K562 (cell line): ENCODE results near the gene PLCB1. TPM values are rescaled to one million over a fixed set of nuclear protein-coding genes. Genes with fewer than 3 reads are reported as not detected.

Source experiments
- ATAC-seq: fragments of 200-7000 bp; cut with Tn5 transposase; 3 replicates; pipeline ENCODE4 v1.9.1; 2020; ENCODE audit warnings: moderate library complexity
- BruUV-seq: library from RNA; stranded (reverse); fragments of 400-500 nt; replicated peaks from 2 replicates; lab custom pipeline; 2021; lab: Mats Ljungman, UMichigan
- CTCF ChIA-PET: fragments of 300-600 bp; formaldehyde crosslinking; extraction: SDS; loops from one replicate; lab custom pipeline; 2021; ENCODE audit warnings: low intra/inter-chr PET ratio; lab: Yijun Ruan, JAX
- POLR2A ChIA-PET: fragments of 300-600, 350-650 bp; sonication (Branson Sonifier 250); formaldehyde crosslinking; extraction: SDS; loops from one replicate; lab custom pipeline; 2021; ENCODE audit warnings: antibody characterized with exemption, inconsistent platforms; lab: Yijun Ruan, JAX
- DNase-seq, 4 experiments: peaks; one replicate each; pipeline versions ENCODE4 v3.0.0 to v3.0.0-alpha.2; 2011 to 2018; ENCODE audit warnings: low spot score in 3 of 4, mixed read lengths in 3 of 4; ENCODE audit errors: extremely low read depth in 1 of 4
- FAIRE-seq: peaks from 2 replicates; lab custom pipeline; 2011; peaks lifted over from hg19 to GRCh38; lab: Jason Lieb, UNC
- H2AFZ ChIP-seq: 2 replicates; pipeline ENCODE4 v1.6.0; 2011; ENCODE audit warnings: low read depth, low read length, control low read depth, inconsistent platforms
- H3K27ac ChIP-seq: fragments of 200-600 bp; 3 replicates; pipeline ENCODE4 v1.8.0; 2011; ENCODE audit warnings: low read depth, mild to moderate bottlenecking, control low read depth, inconsistent platforms, low read length, moderate library complexity, mixed read lengths; ENCODE audit errors: extremely low read depth
- H3K27me3 ChIP-seq, 2 experiments: fragments of 300-600 bp in 1 of 2; 2 replicates in 1 of 2; 3 replicates in 1 of 2; pipeline versions ENCODE4 v1.6.0 to v1.8.0; 2011; ENCODE audit warnings: inconsistent platforms in 2 of 2, low read length in 2 of 2, mild to moderate bottlenecking in 1 of 2, mixed read lengths in 1 of 2, moderate library complexity in 1 of 2; ENCODE audit not compliant: control insufficient read depth in 2 of 2, insufficient read depth in 2 of 2
- H3K36me3 ChIP-seq: fragments of 300-600 bp; 3 replicates; pipeline ENCODE4 v1.8.0; 2011; ENCODE audit warnings: mild to moderate bottlenecking, low read length, inconsistent platforms; ENCODE audit not compliant: control insufficient read depth, insufficient read depth
- H3K4me1 ChIP-seq, 2 experiments: fragments of 200-600 bp in 1 of 2; replicated peaks in 1 of 2; 2 replicates in 1 of 2; 3 replicates in 1 of 2; pipeline versions ENCODE4 v1.5.1 to v1.8.0; 2011; ENCODE audit warnings: inconsistent platforms in 2 of 2, low read length in 2 of 2, mild to moderate bottlenecking in 1 of 2, mixed read lengths in 1 of 2, moderate library complexity in 1 of 2; ENCODE audit not compliant: control insufficient read depth in 2 of 2, insufficient read depth in 2 of 2
- H3K4me2 ChIP-seq: 2 replicates; pipeline ENCODE4 v1.6.1; 2011; ENCODE audit warnings: low read length, control low read depth, inconsistent platforms, mixed read lengths; ENCODE audit not compliant: insufficient read depth
- H3K4me3 ChIP-seq: fragments of 200-600 bp; sonication (generic), shearing (Covaris generic); 2 replicates; pipeline ENCODE4 v1.5.1; 2016; ENCODE audit warnings: control low read depth, inconsistent platforms
- H3K79me2 ChIP-seq: fragments of 200-600 bp; 3 replicates; pipeline ENCODE4 v1.8.0; 2011; ENCODE audit warnings: low read length, inconsistent platforms; ENCODE audit not compliant: control insufficient read depth, insufficient read depth
- H3K9ac ChIP-seq, 2 experiments: 2 replicates each; pipeline versions ENCODE4 v1.6.0 to v1.6.1; 2011; ENCODE audit warnings: low read depth in 2 of 2, low read length in 2 of 2, control low read depth in 1 of 2, inconsistent platforms in 1 of 2, mild to moderate bottlenecking in 1 of 2, mixed read lengths in 1 of 2; ENCODE audit not compliant: insufficient read depth in 1 of 2
- H3K9me1 ChIP-seq: one replicate; pipeline ENCODE4 v1.6.0; 2011; ENCODE audit warnings: inconsistent platforms, mild to moderate bottlenecking, low read length, moderate library complexity; ENCODE audit not compliant: control insufficient read depth, insufficient read depth
- H3K9me3 ChIP-seq: replicated peaks from 2 replicates; pipeline ENCODE4 v1.5.1; 2011; ENCODE audit warnings: low read depth, low read length, inconsistent platforms; ENCODE audit not compliant: control insufficient read depth, insufficient read depth
- H4K20me1 ChIP-seq: replicated peaks from 2 replicates; pipeline ENCODE4 v1.6.1; 2011; ENCODE audit warnings: low read length, inconsistent platforms, mixed read lengths; ENCODE audit not compliant: control insufficient read depth, insufficient read depth
- CBX5 ChIP-seq: IDR thresholded peaks from 2 replicates; pipeline ENCODE4 v1.6.1; 2014; ENCODE audit warnings: low read depth, borderline replicate concordance
- CTBP1 ChIP-seq: fragments of 450-650 bp; IDR thresholded peaks from 2 replicates; pipeline ENCODE4 v1.6.1; 2016; ENCODE audit warnings: borderline replicate concordance
- DIDO1 ChIP-seq: fragments of 450-650 bp; IDR thresholded peaks from 2 replicates; pipeline ENCODE4 v1.6.1; 2016; ENCODE audit warnings: low read depth, missing biosample characterization, missing genetic modification characterization
- DLX4 ChIP-seq: fragments of 250-450 bp; sonication (Bioruptor Pico); IDR thresholded peaks from 2 replicates; pipeline ENCODE4 v1.6.1; 2021; ENCODE audit warnings: mild to moderate bottlenecking
- E2F1 ChIP-seq: sonication (generic); formaldehyde crosslinking; IDR thresholded peaks from 2 replicates; pipeline ENCODE4 v1.8.1; 2023; ENCODE audit warnings: mild to moderate bottlenecking, missing genetic modification reagents, moderate library complexity
- FIP1L1 ChIP-seq: fragments of 200-400 bp; formaldehyde crosslinking; IDR thresholded peaks from 2 replicates; pipeline ENCODE4 v1.6.1; 2018; ENCODE audit warnings: mild to moderate bottlenecking, low read depth, low read length; ENCODE audit not compliant: poor library complexity, severe bottlenecking
- FOXJ2 ChIP-seq: fragments of 200-800 bp; sonication (Bioruptor generic); IDR thresholded peaks from 2 replicates; pipeline ENCODE4 v1.6.1; 2016; ENCODE audit warnings: missing genetic modification characterization, missing compliant biosample characterization
- HMG20B ChIP-seq: fragments of 250-450 bp; sonication (Bioruptor Pico); IDR thresholded peaks from 2 replicates; pipeline ENCODE4 v1.5.0; 2021; ENCODE audit warnings: mild to moderate bottlenecking
- HNRNPUL1 ChIP-seq: fragments of 200-400 bp; formaldehyde crosslinking; IDR thresholded peaks from 2 replicates; pipeline ENCODE4 v1.6.1; 2017; ENCODE audit warnings: low read length
- ILF3 ChIP-seq: fragments of 450-650 bp; IDR thresholded peaks from 2 replicates; pipeline ENCODE4 v1.6.1; 2018; ENCODE audit warnings: antibody characterized with exemption, mild to moderate bottlenecking, moderate library complexity, borderline replicate concordance
- IRF9 ChIP-seq: fragments of 450-650 bp; IDR thresholded peaks from 2 replicates; pipeline ENCODE4 v1.6.1; 2016; ENCODE audit warnings: missing biosample characterization, missing genetic modification characterization
- NCOA6 ChIP-seq: fragments of 450-650 bp; IDR thresholded peaks from 2 replicates; pipeline ENCODE4 v1.6.1; 2017; ENCODE audit warnings: mild to moderate bottlenecking
- SIX5 ChIP-seq, 2 experiments: IDR thresholded peaks; 2 replicates each; pipeline ENCODE4 v1.6.1; 2011; ENCODE audit warnings: low read length in 2 of 2, borderline replicate concordance in 1 of 2, low read depth in 1 of 2, mild to moderate bottlenecking in 1 of 2, moderate library complexity in 1 of 2; ENCODE audit not compliant: insufficient read depth in 1 of 2
- STAG1 ChIP-seq: sonication (generic); formaldehyde crosslinking; IDR thresholded peaks from 2 replicates; pipeline ENCODE4 v1.5.0; 2020; ENCODE audit warnings: missing genetic modification reagents, borderline replicate concordance
- TEAD4 ChIP-seq, 2 experiments: sonication (generic) in 1 of 2; formaldehyde crosslinking in 1 of 2; IDR thresholded peaks; 2 replicates each; pipeline versions ENCODE4 v1.6.1 to v1.8.0; 2012 to 2022; ENCODE audit warnings: borderline replicate concordance in 1 of 2, inconsistent platforms in 1 of 2, low read length in 1 of 2, mild to moderate bottlenecking in 1 of 2, missing genetic modification reagents in 1 of 2
- U2AF2 ChIP-seq: fragments of 200-400 bp; formaldehyde crosslinking; optimal IDR thresholded peaks from 2 replicates; pipeline ENCODE3; 2017; ENCODE audit warnings: low read depth, mild to moderate bottlenecking, low read length
- WHSC1 ChIP-seq: IDR thresholded peaks from one replicate; pipeline ENCODE4 v1.6.1; 2012; ENCODE audit warnings: low read length, control low read depth, inconsistent platforms
- YBX1 ChIP-seq: fragments of 450-650 bp; IDR thresholded peaks from 2 replicates; pipeline ENCODE4 v1.7.1; 2016; ENCODE audit warnings: mild to moderate bottlenecking
- ZFPM2 ChIP-seq: fragments of 250-450 bp; sonication (Bioruptor Pico); IDR thresholded peaks from 2 replicates; pipeline ENCODE4 v1.5.1; 2022; ENCODE audit warnings: mild to moderate bottlenecking
- ZNF140 ChIP-seq: fragments of 250-450 bp; sonication (Bioruptor Pico); IDR thresholded peaks from 2 replicates; pipeline ENCODE4 v1.8.0; 2021; ENCODE audit warnings: moderate library complexity, mild to moderate bottlenecking, inconsistent platforms
- WGBS: fragments of 100-300 bp; shearing (Covaris generic); methylation state at CpG from one replicate; pipeline ENCODE4 v1.1.6; 2016; ENCODE audit warnings: low coverage, mixed read lengths; ENCODE audit not compliant: insufficient coverage; ENCODE audit errors: missing lambda C conversion rate; 5-methylcytosine and 5-hydroxymethylcytosine counted together
- in situ Hi-C: fragments of 300-500 bp; cut with MboI; formaldehyde crosslinking; loops from 4 replicates; pipeline ENCODE4 v1.15.0; 2018; ENCODE audit warnings: inconsistent platforms, mixed read lengths
- intact Hi-C: fragments of 100-400 bp; cut with micrococcal nuclease; formaldehyde crosslinking; loops from 2 replicates; pipeline ENCODE4 v1.14.2; 2022
- polyA plus RNA-seq, 8 experiments: library from polyadenylated mRNA; depleted of rRNA in 4 of 8; stranded (reverse) in 5 of 8; unstranded in 3 of 8; fragments of >200 nt; fragmentation: Nextera tagmentation in 2 of 8; fragmentation: Illumina TruSeq in 1 of 8; extraction: Ambion mirVana in 2 of 8; extraction: Trizol in 1 of 8; gene quantifications; 2 replicates each; pipeline versions ENCODE4 v1.2.1 to v1.2.3, GENCODE V29; 2011 to 2014; ENCODE audit warnings: inconsistent platforms in 1 of 8, missing spikeins in 1 of 8
- total RNA-seq, 7 experiments: library from RNA; depleted of rRNA in 6 of 7; stranded (reverse); fragments of >200 nt in 6 of 7; fragmentation: Illumina TruSeq in 2 of 7; extraction: Trizol in 2 of 7; gene quantifications; 2 replicates each; pipeline versions ENCODE4 v1.2.1 to v1.2.3, GENCODE V29; 2011 to 2021; ENCODE audit warnings: low replicate concordance in 1 of 7

PLCB1 gene
- total and polyA plus RNA-seq, 9 of the 15 experiments (the other 6 are each of a cell fraction or from before 2014, with no cell fraction given), result 0.34 to 3.1 (median 1.3) TPM

GRCh38 chr20:8151372-8151771 is 19.3 kb downstream of the PLCB1 start:
- CTCF ChIA-PET, result no interaction called here
- FAIRE-seq (no peak), ATAC-seq (no peak), DNase-seq (no peak)
- Histone ChIP-seq H3K9ac (no peak overlapping the region), H3K36me3 (no peaks in the 10 kb centered on the region), H3K4me2 (no peak overlapping the region), H3K27ac (no peak overlapping the region), H3K27me3 (no peaks in the 10 kb centered on the region), H3K4me1 (no peaks in the 10 kb centered on the region), H3K4me3 (no peak overlapping the region), H4K20me1 (no peaks in the 10 kb centered on the region), H3K79me2 (no peaks in the 10 kb centered on the region), H3K9me1 (no peaks in the 10 kb centered on the region), H2AFZ (no peak overlapping the region), H3K9me3 (no peaks in the 10 kb centered on the region)
- in situ Hi-C loops, result no loop called here
- intact Hi-C loops, result no loop called here
- BruUV-seq, result no TSS peak
- TF ChIP-seq DIDO1 (tag), result no peak
- no peak for TF ChIP-seq STAG1 (CRISPR knock-in tag)
- TF ChIP-seq DLX4, result no peak
- no peak for TF ChIP-seq FIP1L1
- TF ChIP-seq CTBP1, result no peak
- no peak for TF ChIP-seq SIX5 (IDR thresholded peaks at IDR 0.05; ENCODE audit: borderline replicate concordance in 1 of 2, insufficient read depth in 1 of 2, low read depth in 1 of 2, low read length in 2 of 2)
- TF ChIP-seq HMG20B (CRISPR knock-in tag), result no peak
- TF ChIP-seq YBX1, result no peak
- no peak for TF ChIP-seq NCOA6
- no peak for TF ChIP-seq WHSC1
- no peak for TF ChIP-seq ZNF140 (CRISPR knock-in tag)
- TF ChIP-seq HNRNPUL1, result no peak
- TF ChIP-seq FOXJ2 (tag), result no peak
- no peak for TF ChIP-seq ZFPM2 (CRISPR knock-in tag)
- TF ChIP-seq E2F1 (CRISPR knock-in tag), result no peak
- no peak for TF ChIP-seq CBX5
- TF ChIP-seq IRF9, result no peak
- TF ChIP-seq U2AF2, result no peak
- TF ChIP-seq ILF3, result no peak
- TF ChIP-seq TEAD4 (IDR thresholded peaks at IDR 0.05; ENCODE audit: low read length), result no peak
- TF ChIP-seq TEAD4 (CRISPR knock-in tag; IDR thresholded peaks at IDR 0.05; ENCODE audit: borderline replicate concordance), result no peak
- 10% methylated on average over 5 of the region's 5 CpGs for WGBS
- POLR2A ChIA-PET, result no interaction called here
